Body of pancreas (tissue), 4 donors: ENCODE measurements around the gene ARRB1.

Experiments
- POLR2A ChIP-seq, 3 donors: fragments of 450-650 bp; IDR thresholded peaks; one replicate each; pipeline ENCODE4 v1.6.1; 2016; ENCODE audit warnings: antibody characterized with exemption in 3 of 3, mild to moderate bottlenecking in 2 of 3
- TF ChIP-seq, protein P1 (sequence below), 7 experiments: fragments of 450-650 bp in 4 of 7; fragments of 200-600 bp in 3 of 7; sonication (generic) in 3 of 7; IDR thresholded peaks; one replicate each; pipeline ENCODE4 v1.5.1; 2016 to 2019; ENCODE audit warnings: antibody characterized with exemption in 7 of 7

DNA sequence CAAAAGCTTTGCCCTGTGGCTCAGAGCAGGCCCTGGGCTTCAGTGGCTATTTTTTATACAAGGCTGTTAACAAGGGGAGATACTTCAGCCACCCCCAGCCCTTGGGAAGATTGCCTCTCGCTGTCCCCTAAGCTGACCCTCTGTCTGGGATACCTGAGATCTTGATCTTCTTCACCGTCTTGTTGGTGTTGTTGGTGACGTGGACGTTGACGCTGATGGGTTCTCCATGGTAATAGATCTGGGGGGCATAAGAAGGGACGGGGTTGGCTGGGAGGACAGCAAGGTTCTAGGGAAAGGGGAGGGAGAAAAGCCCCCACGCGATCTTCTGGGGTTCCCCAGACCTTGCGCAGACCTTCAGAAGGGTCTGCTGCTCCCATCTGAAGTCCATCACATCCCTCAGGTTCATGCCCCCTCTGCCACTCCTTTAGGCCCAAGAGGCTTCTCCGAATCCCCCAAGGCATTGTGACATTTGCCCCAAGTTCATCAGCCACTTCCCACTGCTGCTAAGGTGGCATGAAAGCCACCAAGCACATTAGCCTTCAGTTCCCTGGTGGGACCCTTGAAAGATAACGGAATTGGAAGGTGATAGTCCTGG, 74.2 kb downstream of the ARRB1 start:
- TF ChIP-seq, protein P1, sequence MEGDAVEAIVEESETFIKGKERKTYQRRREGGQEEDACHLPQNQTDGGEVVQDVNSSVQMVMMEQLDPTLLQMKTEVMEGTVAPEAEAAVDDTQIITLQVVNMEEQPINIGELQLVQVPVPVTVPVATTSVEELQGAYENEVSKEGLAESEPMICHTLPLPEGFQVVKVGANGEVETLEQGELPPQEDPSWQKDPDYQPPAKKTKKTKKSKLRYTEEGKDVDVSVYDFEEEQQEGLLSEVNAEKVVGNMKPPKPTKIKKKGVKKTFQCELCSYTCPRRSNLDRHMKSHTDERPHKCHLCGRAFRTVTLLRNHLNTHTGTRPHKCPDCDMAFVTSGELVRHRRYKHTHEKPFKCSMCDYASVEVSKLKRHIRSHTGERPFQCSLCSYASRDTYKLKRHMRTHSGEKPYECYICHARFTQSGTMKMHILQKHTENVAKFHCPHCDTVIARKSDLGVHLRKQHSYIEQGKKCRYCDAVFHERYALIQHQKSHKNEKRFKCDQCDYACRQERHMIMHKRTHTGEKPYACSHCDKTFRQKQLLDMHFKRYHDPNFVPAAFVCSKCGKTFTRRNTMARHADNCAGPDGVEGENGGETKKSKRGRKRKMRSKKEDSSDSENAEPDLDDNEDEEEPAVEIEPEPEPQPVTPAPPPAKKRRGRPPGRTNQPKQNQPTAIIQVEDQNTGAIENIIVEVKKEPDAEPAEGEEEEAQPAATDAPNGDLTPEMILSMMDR (IDR thresholded peaks at IDR 0.05) = no peak
- TF ChIP-seq POLR2A (IDR thresholded peaks at IDR 0.05) = no peak
